ENCODE measurements around the gene OPCML.

DNA sequence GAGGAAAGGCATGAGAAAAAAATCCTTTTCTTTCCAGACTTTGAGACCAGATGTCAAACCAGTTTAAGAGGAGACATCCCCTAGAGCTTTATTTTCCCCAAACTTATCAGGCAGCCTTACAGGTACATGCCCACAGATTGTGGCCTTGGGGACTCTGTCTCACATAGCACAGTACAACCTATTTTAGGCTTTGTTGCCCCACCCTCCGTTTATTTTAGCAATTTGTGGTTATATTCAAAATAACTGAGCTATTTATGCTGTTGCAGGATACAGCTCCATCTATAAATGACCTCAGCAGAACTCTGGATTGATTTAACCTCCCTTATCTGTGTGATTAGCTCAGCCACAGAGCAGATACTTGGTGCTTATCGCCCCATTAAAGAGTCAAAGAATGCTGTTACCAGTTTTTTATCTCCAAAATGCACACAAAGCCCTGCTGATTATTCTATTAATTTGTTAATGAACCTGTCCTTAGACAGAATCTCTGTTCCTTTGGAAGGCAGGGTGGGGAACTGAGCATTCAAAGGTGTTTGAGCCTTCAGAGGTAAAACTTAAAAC, 525.2 kb downstream of the OPCML start:
- TF ChIP-seq EZH2 (IDR thresholded peaks at IDR 0.05; ENCODE audit: borderline replicate concordance, low read length): no peak
- TF ChIP-seq, protein P1, sequence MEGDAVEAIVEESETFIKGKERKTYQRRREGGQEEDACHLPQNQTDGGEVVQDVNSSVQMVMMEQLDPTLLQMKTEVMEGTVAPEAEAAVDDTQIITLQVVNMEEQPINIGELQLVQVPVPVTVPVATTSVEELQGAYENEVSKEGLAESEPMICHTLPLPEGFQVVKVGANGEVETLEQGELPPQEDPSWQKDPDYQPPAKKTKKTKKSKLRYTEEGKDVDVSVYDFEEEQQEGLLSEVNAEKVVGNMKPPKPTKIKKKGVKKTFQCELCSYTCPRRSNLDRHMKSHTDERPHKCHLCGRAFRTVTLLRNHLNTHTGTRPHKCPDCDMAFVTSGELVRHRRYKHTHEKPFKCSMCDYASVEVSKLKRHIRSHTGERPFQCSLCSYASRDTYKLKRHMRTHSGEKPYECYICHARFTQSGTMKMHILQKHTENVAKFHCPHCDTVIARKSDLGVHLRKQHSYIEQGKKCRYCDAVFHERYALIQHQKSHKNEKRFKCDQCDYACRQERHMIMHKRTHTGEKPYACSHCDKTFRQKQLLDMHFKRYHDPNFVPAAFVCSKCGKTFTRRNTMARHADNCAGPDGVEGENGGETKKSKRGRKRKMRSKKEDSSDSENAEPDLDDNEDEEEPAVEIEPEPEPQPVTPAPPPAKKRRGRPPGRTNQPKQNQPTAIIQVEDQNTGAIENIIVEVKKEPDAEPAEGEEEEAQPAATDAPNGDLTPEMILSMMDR (conservative IDR thresholded peaks at IDR 0.05 in 1 of 2, IDR thresholded peaks at IDR 0.05 in 1 of 2; ENCODE audit: extremely low read depth in 1 of 2, insufficient read depth in 1 of 2, low read depth in 1 of 2, low read length in 2 of 2): no peak

Measured in mammary epithelial cell (primary cell).